ENCODE measurements around the gene GRIN3B.

Gene GRIN3B

GRCh38 chr19:1002600-1002999 lies 2.4 kb downstream of the GRIN3B start:
- no peak for TF ChIP-seq ZNF8 (CRISPR knock-in tag; IDR thresholded peaks at IDR 0.05)
- TF ChIP-seq PPARA (CRISPR knock-in tag; IDR thresholded peaks at IDR 0.05; ENCODE audit: borderline replicate concordance), result no peak
- TF ChIP-seq ZFP3 (CRISPR knock-in tag; IDR thresholded peaks at IDR 0.05), result peak; percentile 98
- TF ChIP-seq CSDC2 (CRISPR knock-in tag; IDR thresholded peaks at IDR 0.05), result no peak
- no peak for ATAC-seq

GRCh38 chr19:1003283-1003682 lies 3.1 kb downstream of the GRIN3B start:
- no peak for ATAC-seq
- TF ChIP-seq ZFP3 (CRISPR knock-in tag; IDR thresholded peaks at IDR 0.05), result no peak
- TF ChIP-seq ZFP30 (CRISPR knock-in tag; IDR thresholded peaks at IDR 0.05), result no peak
- TF ChIP-seq ZNF70 (CRISPR knock-in tag; IDR thresholded peaks at IDR 0.05), result no peak
- TF ChIP-seq ESRRG (CRISPR knock-in tag; IDR thresholded peaks at IDR 0.05), result no peak
- TF ChIP-seq PATZ1 (CRISPR knock-in tag; IDR thresholded peaks at IDR 0.05; ENCODE audit: borderline replicate concordance), result no peak
- TF ChIP-seq BACH2 (CRISPR knock-in tag; IDR thresholded peaks at IDR 0.05; ENCODE audit: borderline replicate concordance), result no peak
- TF ChIP-seq PPARA (CRISPR knock-in tag; IDR thresholded peaks at IDR 0.05; ENCODE audit: borderline replicate concordance), result no peak
- TF ChIP-seq CSRNP3 (CRISPR knock-in tag; IDR thresholded peaks at IDR 0.05), result no peak
- TF ChIP-seq TCF4 (CRISPR knock-in tag; IDR thresholded peaks at IDR 0.05; ENCODE audit: borderline replicate concordance), result no peak
- no peak for TF ChIP-seq ISL1 (CRISPR knock-in tag; IDR thresholded peaks at IDR 0.05)
- TF ChIP-seq CREB5 (CRISPR knock-in tag; IDR thresholded peaks at IDR 0.05; ENCODE audit: low read depth), result no peak
- TF ChIP-seq SNAI2 (CRISPR knock-in tag; IDR thresholded peaks at IDR 0.05), result no peak
- no peak for TF ChIP-seq GLIS3 (CRISPR knock-in tag; IDR thresholded peaks at IDR 0.05)

- no peak for ATAC-seq
- no peak for TF ChIP-seq CSDC2 (CRISPR knock-in tag; IDR thresholded peaks at IDR 0.05)
- no peak for TF ChIP-seq ZC3H10 (CRISPR knock-in tag; IDR thresholded peaks at IDR 0.05)
- no peak for TF ChIP-seq BACH2 (CRISPR knock-in tag; IDR thresholded peaks at IDR 0.05; ENCODE audit: borderline replicate concordance)
- no peak for TF ChIP-seq ZNF565 (CRISPR knock-in tag; conservative IDR thresholded peaks at IDR 0.05; ENCODE audit: low read depth)
- no peak for TF ChIP-seq ESRRG (CRISPR knock-in tag; IDR thresholded peaks at IDR 0.05)
- TF ChIP-seq ZNF8 (CRISPR knock-in tag; IDR thresholded peaks at IDR 0.05), result no peak
- no peak for TF ChIP-seq POU6F1 (CRISPR knock-in tag; IDR thresholded peaks at IDR 0.05; ENCODE audit: borderline replicate concordance, low read depth)
- no peak for TF ChIP-seq CSRNP3 (CRISPR knock-in tag; IDR thresholded peaks at IDR 0.05)
- TF ChIP-seq PATZ1 (CRISPR knock-in tag; IDR thresholded peaks at IDR 0.05; ENCODE audit: borderline replicate concordance), result no peak
Observed at GRCh38 chr19:1004204-1004802, 4.1 kb downstream of the GRIN3B start.
